Coronary artery (tissue), 2 donors: ENCODE results near the gene ABL1.

Experiments used
- DNase-seq: peaks from one replicate; pipeline ENCODE4 v3.0.0-alpha.2; 2017; ENCODE audit warnings: low spot score
- H3K27ac ChIP-seq, 2 donors: fragments of 200-600 bp; sonication (generic); one replicate each; pipeline ENCODE4 v1.5.1; 2016 to 2019
- H3K4me3 ChIP-seq: fragments of 200-600 bp; sonication (generic); 2 replicates; pipeline ENCODE4 v1.5.1; 2016; ENCODE audit warnings: mild to moderate bottlenecking, moderate library complexity
- CTCF ChIP-seq: fragments of 200-600 bp; sonication (generic); IDR thresholded peaks from one replicate; pipeline ENCODE4 v1.5.1; 2019; ENCODE audit warnings: antibody characterized with exemption

Gene ABL1

GRCh38 chr9:130870491-130871381 is 35.7 kb downstream of the ABL1 start:
- no peak for DNase-seq
- Histone ChIP-seq H3K27ac (peak overlapping the region in 1 of 2 donors; percentile 9), H3K4me3 (no peak overlapping the region)
- no peak for TF ChIP-seq CTCF

- no peak for TF ChIP-seq CTCF
- no peak overlapping the region for H3K27ac ChIP-seq
- DNase-seq, result no peak
- H3K4me3 ChIP-seq, result no peak overlapping the region
These were observed 36.5 kb downstream of the ABL1 start for GRCh38 chr9:130871395-130872062.

GRCh38 chr9:130872093-130872492 is 37.0 kb downstream of the ABL1 start:
- TF ChIP-seq CTCF, result no peak
- DNase-seq, result no peak
- no peak overlapping the region for H3K4me3 ChIP-seq
- peak overlapping the region in 1 of 2 donors; percentile 67 for H3K27ac ChIP-seq

- no peak overlapping the region for H3K4me3 ChIP-seq
- DNase-seq, result no peak
- H3K27ac ChIP-seq, result peak overlapping the region; percentile 21 to 67
- no peak for TF ChIP-seq CTCF
These were observed 37.5 kb downstream of the ABL1 start for GRCh38 chr9:130872508-130872907.

- no peak overlapping the region for H3K4me3 ChIP-seq
- no peak for DNase-seq
- H3K27ac ChIP-seq, result peak overlapping the region; percentile 21 to 67
- TF ChIP-seq CTCF, result no peak
These were observed 38.0 kb downstream of the ABL1 start for GRCh38 chr9:130872912-130873503.

- H3K4me3 ChIP-seq, result no peak overlapping the region
- no peak for TF ChIP-seq CTCF
- no peak for DNase-seq
- peak overlapping the region; percentile 21 to 67 for H3K27ac ChIP-seq
These were observed 38.9 kb downstream of the ABL1 start for GRCh38 chr9:130873966-130874365.
